ENCODE measurements around the gene HM13. TPM values are rescaled to one million over a fixed set of nuclear protein-coding genes. Genes with fewer than 3 reads are reported as not detected.

The HM13 gene
- total and polyA plus RNA-seq, 2 of the 13 experiments (the other 11 are each of a cell fraction or from before 2014, with no cell fraction given): 118 to 243 TPM

DNA sequence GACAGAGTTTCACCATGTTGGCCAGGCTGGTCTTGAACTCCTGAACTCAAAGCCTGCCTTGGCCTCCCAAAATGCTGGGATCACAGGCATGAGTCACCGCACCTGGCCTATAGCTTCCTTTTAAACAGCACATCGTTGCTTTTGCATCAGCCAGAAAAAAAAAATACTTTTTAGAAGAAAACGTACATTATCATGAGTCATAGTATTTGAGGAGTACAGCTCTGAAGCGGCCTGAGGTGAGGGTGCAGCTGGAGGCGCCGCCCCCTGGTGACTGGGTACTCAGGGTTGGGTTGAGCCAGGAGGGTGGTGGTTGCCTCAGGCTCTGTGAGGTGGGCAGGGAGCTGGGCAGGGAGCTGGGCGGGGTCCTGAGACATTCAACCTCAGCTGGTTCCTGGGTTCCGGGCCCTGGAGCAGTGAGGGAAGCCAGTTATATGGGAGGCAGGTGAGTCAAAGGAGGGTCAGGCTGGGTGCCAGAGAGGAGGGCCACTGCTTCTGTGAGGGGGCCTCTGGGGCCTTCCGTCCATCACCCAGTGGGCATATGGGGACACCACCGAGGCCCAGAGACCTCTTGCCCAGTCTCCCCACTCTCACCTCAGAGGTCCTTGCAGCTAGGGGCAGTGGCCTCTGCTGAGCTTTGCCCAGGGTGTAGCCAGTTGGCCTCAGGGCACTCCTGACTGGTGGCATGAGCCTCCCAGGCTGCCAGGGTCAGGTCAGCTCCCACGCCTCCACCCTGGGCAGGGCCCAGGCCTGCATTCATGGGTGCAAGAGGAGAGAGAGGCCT is 79.2 kb downstream of the HM13 start (continued):
- TF ChIP-seq, protein P1, sequence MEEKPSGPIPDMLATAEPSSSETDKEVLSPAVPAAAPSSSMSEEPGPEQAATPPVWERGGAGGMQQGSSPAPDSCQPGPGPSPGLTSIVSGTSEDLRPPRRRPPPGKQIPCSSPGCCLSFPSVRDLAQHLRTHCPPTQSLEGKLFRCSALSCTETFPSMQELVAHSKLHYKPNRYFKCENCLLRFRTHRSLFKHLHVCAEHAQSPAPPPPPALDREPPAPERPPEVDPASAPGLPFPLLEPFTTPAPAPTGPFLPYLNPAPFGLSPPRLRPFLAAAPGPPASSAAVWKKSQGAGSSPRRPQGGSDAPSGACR (CRISPR knock-in tag; IDR thresholded peaks at IDR 0.05): no peak
- TF ChIP-seq ZEB1 (IDR thresholded peaks at IDR 0.05; ENCODE audit: insufficient replicate concordance, low read depth): no peak
- peak; percentile 98 for TF ChIP-seq HNRNPL (IDR thresholded peaks at IDR 0.05; ENCODE audit: low read depth, low read length)
- TF ChIP-seq ZBTB7A (CRISPR knock-in tag; IDR thresholded peaks at IDR 0.05): no peak
- no peak for TF ChIP-seq NAIF1 (CRISPR knock-in tag; IDR thresholded peaks at IDR 0.05; ENCODE audit: borderline replicate concordance)
- peak; percentile 53; the same call in 1 of the 2 replicates for TF ChIP-seq ZBTB38 (CRISPR knock-in tag; IDR thresholded peaks at IDR 0.05)
- TF ChIP-seq, protein P2, sequence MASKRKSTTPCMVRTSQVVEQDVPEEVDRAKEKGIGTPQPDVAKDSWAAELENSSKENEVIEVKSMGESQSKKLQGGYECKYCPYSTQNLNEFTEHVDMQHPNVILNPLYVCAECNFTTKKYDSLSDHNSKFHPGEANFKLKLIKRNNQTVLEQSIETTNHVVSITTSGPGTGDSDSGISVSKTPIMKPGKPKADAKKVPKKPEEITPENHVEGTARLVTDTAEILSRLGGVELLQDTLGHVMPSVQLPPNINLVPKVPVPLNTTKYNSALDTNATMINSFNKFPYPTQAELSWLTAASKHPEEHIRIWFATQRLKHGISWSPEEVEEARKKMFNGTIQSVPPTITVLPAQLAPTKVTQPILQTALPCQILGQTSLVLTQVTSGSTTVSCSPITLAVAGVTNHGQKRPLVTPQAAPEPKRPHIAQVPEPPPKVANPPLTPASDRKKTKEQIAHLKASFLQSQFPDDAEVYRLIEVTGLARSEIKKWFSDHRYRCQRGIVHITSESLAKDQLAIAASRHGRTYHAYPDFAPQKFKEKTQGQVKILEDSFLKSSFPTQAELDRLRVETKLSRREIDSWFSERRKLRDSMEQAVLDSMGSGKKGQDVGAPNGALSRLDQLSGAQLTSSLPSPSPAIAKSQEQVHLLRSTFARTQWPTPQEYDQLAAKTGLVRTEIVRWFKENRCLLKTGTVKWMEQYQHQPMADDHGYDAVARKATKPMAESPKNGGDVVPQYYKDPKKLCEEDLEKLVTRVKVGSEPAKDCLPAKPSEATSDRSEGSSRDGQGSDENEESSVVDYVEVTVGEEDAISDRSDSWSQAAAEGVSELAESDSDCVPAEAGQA (IDR thresholded peaks at IDR 0.05; ENCODE audit: low read depth): no peak
- TF ChIP-seq, protein P2 (CRISPR knock-in tag; IDR thresholded peaks at IDR 0.05; ENCODE audit: borderline replicate concordance): no peak
- TF ChIP-seq, protein P3, sequence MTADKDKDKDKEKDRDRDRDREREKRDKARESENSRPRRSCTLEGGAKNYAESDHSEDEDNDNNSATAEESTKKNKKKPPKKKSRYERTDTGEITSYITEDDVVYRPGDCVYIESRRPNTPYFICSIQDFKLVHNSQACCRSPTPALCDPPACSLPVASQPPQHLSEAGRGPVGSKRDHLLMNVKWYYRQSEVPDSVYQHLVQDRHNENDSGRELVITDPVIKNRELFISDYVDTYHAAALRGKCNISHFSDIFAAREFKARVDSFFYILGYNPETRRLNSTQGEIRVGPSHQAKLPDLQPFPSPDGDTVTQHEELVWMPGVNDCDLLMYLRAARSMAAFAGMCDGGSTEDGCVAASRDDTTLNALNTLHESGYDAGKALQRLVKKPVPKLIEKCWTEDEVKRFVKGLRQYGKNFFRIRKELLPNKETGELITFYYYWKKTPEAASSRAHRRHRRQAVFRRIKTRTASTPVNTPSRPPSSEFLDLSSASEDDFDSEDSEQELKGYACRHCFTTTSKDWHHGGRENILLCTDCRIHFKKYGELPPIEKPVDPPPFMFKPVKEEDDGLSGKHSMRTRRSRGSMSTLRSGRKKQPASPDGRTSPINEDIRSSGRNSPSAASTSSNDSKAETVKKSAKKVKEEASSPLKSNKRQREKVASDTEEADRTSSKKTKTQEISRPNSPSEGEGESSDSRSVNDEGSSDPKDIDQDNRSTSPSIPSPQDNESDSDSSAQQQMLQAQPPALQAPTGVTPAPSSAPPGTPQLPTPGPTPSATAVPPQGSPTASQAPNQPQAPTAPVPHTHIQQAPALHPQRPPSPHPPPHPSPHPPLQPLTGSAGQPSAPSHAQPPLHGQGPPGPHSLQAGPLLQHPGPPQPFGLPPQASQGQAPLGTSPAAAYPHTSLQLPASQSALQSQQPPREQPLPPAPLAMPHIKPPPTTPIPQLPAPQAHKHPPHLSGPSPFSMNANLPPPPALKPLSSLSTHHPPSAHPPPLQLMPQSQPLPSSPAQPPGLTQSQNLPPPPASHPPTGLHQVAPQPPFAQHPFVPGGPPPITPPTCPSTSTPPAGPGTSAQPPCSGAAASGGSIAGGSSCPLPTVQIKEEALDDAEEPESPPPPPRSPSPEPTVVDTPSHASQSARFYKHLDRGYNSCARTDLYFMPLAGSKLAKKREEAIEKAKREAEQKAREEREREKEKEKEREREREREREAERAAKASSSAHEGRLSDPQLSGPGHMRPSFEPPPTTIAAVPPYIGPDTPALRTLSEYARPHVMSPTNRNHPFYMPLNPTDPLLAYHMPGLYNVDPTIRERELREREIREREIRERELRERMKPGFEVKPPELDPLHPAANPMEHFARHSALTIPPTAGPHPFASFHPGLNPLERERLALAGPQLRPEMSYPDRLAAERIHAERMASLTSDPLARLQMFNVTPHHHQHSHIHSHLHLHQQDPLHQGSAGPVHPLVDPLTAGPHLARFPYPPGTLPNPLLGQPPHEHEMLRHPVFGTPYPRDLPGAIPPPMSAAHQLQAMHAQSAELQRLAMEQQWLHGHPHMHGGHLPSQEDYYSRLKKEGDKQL (CRISPR knock-in tag; IDR thresholded peaks at IDR 0.05; ENCODE audit: low read depth): no peak
- TF ChIP-seq, protein P4, sequence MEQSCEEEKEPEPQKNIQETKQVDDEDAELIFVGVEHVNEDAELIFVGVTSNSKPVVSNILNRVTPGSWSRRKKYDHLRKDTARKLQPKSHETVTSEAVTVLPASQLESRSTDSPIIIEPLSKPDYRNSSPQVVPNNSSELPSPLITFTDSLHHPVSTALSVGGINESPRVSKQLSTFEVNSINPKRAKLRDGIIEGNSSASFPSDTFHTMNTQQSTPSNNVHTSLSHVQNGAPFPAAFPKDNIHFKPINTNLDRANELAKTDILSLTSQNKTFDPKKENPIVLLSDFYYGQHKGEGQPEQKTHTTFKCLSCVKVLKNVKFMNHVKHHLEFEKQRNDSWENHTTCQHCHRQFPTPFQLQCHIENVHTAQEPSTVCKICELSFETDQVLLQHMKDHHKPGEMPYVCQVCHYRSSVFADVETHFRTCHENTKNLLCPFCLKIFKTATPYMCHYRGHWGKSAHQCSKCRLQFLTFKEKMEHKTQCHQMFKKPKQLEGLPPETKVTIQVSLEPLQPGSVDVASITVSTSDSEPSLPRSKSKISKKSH (CRISPR knock-in tag; IDR thresholded peaks at IDR 0.05; ENCODE audit: borderline replicate concordance): peak; percentile 32; the same call in 1 of the 2 replicates
- TF ChIP-seq NCOA5 (CRISPR knock-in tag; IDR thresholded peaks at IDR 0.05): no peak
- 0 out of 2 replicates have a peak, but pooled peaks have one; percentile 59 for TF ChIP-seq ZNF552 (CRISPR knock-in tag; IDR thresholded peaks at IDR 0.05; ENCODE audit: borderline replicate concordance)
- peak; percentile 54 for TF ChIP-seq ADNP (CRISPR knock-in tag; IDR thresholded peaks at IDR 0.05)

Data from HepG2 (cell line).